Fibroblast of villous mesenchyme (primary cell): Measurements from ENCODE around the gene RPF1. TPM values are rescaled to one million over a fixed set of nuclear protein-coding genes. Genes with fewer than 3 reads are reported as not detected.
A peak's percentile ranks its signal among the peaks of the same experiment; 100 is the strongest.

Experiments
- DNase-seq: peaks from one replicate; pipeline ENCODE4 v3.0.0-alpha.2; 2010; ENCODE audit warnings: low read depth
- H3K4me3 ChIP-seq: 2 replicates; pipeline ENCODE4 v1.5.1; 2011; ENCODE audit warnings: low read depth, mild to moderate bottlenecking, low read length
- total RNA-seq: library from RNA; depleted of rRNA; stranded (reverse); fragments of >200 nt; gene quantifications from 2 replicates; pipeline ENCODE4 v1.2.3, GENCODE V29; 2012
- TF ChIP-seq, protein P1 (sequence below): IDR thresholded peaks from 2 replicates; pipeline ENCODE4 v1.5.1; 2012; ENCODE audit warnings: low read depth, mild to moderate bottlenecking, low read length; ENCODE audit not compliant: insufficient read depth

The RPF1 gene, protein sequence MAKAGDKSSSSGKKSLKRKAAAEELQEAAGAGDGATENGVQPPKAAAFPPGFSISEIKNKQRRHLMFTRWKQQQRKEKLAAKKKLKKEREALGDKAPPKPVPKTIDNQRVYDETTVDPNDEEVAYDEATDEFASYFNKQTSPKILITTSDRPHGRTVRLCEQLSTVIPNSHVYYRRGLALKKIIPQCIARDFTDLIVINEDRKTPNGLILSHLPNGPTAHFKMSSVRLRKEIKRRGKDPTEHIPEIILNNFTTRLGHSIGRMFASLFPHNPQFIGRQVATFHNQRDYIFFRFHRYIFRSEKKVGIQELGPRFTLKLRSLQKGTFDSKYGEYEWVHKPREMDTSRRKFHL
- total RNA-seq = 31.9 and 38.4 TPM in 2 replicates

DNA sequence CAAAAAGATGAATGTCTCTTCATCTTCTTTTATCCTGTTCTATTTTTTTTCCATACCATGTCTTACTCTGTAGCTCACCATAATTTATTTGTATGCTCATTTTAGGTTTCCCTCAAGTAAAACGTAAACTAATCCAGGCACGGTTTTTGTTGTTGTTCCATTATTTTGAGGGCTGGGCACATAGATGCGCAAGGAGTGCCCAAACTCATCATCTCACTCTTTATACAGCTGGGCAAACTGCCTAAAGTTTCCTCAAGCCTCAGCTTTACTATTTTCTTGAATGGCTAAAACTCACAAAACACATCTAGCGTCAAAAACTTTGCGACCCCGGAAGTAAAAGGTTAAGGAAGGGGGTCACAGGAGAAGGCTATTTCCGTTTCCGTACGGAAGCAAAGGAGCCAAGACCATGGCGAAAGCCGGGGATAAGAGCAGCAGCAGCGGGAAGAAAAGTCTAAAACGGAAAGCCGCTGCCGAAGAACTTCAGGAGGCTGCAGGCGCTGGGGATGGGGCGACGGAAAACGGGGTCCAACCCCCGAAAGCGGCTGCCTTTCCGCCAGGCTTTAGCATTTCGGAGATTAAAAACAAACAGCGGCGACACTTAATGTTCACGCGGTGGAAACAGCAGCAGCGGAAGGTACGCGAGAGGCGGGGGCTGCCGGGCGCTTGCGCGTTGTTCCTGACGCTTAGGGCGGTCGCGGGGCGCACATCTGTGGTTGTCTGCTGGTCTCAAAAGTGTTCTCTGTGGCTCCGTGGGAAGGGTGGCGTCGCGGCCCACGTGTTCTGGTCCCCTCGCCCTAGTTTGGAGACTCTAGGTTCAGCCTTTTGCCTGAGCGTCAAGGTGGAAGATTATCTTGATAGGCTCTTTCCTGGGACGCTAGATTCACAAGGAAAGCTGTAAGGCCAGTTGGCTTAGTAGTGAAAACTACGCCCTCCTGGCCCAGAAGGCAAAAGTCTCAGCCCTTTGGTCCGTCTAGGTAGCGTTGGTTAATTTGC lies at the start of gene RPF1:
RPF1 (plus strand) TSS at position 391 of the 993 bp plus-strand sequence; CDS start at position 407, 16 bp downstream.
- TF ChIP-seq, protein P1, sequence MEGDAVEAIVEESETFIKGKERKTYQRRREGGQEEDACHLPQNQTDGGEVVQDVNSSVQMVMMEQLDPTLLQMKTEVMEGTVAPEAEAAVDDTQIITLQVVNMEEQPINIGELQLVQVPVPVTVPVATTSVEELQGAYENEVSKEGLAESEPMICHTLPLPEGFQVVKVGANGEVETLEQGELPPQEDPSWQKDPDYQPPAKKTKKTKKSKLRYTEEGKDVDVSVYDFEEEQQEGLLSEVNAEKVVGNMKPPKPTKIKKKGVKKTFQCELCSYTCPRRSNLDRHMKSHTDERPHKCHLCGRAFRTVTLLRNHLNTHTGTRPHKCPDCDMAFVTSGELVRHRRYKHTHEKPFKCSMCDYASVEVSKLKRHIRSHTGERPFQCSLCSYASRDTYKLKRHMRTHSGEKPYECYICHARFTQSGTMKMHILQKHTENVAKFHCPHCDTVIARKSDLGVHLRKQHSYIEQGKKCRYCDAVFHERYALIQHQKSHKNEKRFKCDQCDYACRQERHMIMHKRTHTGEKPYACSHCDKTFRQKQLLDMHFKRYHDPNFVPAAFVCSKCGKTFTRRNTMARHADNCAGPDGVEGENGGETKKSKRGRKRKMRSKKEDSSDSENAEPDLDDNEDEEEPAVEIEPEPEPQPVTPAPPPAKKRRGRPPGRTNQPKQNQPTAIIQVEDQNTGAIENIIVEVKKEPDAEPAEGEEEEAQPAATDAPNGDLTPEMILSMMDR = no peak
- peak within 1 kb of the TSS; percentile 85 for H3K4me3 ChIP-seq
- DNase-seq = peak; percentile 81

- no peak for DNase-seq
- no peak overlapping the region for H3K4me3 ChIP-seq
- TF ChIP-seq, protein P1 = no peak
These were observed 48.5 kb upstream of the RPF1 start for GRCh38 chr1:84430546-84430945.

- peak; percentile 83 for DNase-seq
- TF ChIP-seq, protein P1 = peak; percentile 72
- H3K4me3 ChIP-seq = peak overlapping the region; percentile 24
These were observed 45.6 kb upstream of the RPF1 start for GRCh38 chr1:84433258-84434080.

DNA sequence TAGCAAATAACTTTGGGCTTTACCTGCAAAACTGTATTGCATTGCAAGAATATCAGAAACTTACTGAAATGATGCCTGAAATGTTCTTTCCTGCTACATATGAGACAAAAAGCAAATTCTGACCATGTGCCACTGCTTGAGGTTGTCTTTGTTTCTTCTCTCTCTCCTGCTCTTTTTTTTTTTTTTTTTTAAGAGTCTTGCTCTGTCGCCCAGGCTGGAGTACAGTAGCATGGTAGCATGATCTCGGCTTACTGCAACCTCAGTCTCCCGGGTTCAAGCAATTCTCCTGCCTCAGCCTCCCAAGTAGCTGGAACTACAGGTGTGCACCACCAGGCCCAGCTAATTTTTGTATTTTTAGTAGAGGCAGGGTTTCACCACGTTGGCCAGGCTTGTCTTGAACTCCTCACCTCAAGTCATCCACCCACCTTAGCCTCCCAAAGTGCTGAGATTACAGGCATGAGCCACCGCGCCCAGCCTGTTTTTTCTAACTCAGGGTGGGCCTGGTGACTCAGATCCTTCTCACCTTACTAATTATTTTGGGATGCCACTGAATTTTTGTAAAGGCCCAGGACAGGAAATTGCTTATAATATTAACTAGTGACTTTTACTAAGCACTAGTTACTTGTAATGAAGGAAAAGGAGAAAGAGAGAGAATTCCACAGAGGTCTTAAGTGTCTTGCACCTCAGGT lies 44.8 kb upstream of the RPF1 start:
- H3K4me3 ChIP-seq = no peak overlapping the region
- TF ChIP-seq, protein P1 = no peak
- no peak for DNase-seq

DNA sequence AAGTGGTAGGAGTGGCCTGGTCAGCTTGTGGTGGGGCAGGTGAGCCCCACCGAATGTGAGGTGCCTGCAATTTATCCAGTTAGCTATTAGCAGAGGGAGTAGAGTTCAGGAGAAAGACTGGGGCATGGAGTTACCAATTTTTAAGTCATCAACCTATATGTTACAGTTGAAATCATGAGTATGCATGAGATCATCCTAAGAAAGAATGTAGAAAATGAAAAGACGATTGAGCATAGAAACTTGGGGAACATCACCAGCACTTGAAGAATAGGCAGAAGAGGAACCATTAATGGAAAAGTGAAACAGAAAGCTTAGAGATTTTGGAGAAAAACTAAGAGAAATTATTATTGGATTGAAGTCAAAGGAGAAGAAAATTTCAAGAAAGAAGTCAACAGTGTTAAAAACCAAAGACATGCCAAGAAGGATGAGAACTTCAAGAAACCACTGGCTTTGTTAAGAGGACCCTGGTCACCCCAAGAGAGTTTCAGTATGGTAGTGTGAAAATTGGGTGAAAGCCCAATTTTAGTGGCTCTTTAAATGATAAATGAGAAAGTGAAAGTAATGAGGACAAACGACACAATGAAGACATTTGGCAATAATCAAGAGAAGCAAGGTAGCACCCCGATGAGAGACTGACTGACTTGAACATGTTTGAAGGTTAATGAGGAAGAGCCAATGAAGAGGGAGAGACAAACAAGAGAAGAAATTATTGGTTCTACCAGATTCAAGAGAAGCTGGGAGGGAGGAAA lies 44.1 kb upstream of the RPF1 start:
- peak; percentile 14 for DNase-seq
- TF ChIP-seq, protein P1 = no peak
- H3K4me3 ChIP-seq = no peak overlapping the region
